T1000 (cell line): ENCODE results near the gene SIGLEC1.

Experiments
- DNase-seq: peaks from one replicate; lab custom pipeline; 2025; ENCODE audit warnings: mixed read lengths; lab: John Stamatoyannopoulos, UW

Gene SIGLEC1

DNA sequence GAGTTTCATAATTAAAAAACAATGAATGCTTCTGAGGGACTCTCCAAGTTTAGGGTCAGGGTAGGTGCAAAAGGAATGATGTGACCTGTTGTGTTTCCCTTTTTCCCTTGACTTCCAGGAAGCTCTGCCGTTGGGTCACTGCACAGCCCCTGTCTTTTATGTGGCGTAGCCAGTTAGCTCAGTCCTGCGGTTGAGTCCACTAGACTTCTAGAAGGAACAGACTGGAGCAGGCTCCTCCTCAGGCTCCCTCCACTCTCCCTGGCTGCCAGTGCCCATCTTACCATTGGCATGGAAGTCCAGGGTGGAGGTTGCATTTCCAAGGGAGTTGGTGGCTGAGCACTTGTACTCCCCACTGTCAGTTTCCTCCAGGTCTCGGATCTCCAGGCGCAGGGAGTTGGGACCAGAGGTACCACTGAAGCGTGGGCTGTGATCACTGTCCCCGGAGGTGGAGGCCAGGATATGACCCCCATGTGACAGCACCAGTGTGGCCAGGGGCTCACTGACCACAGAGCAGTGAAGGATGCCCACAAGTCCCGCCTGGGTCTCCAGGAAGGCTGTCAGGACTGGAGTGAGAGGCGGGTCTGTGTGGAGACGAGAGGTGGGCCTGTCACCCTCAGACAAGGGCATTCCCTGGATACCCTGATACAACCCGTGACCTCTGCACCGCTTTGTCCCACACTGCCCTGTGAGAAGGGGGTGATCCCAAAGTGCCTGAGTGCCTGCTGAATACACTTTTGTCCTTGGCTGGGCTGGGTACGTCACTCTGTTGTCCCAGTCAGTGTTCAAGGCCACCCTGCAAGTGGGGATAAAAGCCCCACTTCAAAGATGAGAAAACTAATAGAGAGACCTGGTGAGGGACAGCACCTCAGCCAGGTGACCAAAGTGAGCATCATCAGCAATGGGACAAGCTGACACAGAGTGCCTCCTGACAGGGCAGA lies 11.1 kb downstream of the SIGLEC1 start:
- DNase-seq = no peak

DNA sequence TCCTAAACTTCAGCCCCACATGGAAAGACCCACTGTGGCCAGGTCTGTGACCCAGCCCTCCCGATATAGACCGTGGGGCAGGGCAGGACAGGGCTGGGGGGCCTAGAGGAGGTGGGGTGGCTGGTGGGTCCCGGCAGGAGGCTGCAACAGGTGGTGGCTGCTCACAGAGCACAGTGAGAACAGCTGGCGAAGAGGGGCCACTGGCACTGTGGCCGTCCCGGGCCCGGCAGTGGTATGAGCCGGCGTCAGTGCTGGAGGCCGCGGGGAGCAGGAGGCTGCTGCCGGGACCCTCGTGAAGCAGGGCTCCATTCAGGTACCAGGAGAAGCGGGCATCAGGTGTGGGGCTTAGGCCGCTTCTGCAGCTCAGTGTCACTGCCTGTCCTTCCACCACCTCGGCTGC lies 13.4 kb downstream of the SIGLEC1 start:
- DNase-seq = no peak

DNA sequence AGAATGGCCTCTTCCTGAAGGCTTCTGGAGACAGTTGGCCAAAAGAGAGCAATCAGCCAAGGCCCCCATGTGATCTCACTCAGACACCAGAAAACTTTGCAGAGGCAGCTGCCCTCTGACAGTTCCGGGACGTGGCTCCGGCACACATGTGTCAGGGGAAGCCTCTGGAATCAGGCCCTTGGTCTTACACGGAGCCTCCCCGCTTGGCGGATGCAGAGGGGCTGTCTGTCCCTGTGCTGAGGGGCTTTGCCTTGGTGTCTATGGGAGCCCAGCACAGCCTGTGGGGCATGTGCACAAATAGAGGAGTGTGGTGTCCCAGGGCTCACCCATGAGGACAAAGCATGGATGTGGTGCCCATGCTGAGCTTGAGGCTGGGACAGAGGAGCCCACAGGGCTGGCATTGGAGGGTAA lies 13.8 kb downstream of the SIGLEC1 start:
- no peak for DNase-seq

GRCh38 chr20:3697588-3698305 lies 14.7 kb downstream of the SIGLEC1 start:
- no peak for DNase-seq

GRCh38 chr20:3696745-3697587 lies 15.4 kb downstream of the SIGLEC1 start:
- DNase-seq = no peak

- no peak for DNase-seq
These were observed 16.2 kb downstream of the SIGLEC1 start for GRCh38 chr20:3696200-3696599.

- DNase-seq = no peak
These were observed 17.5 kb downstream of the SIGLEC1 start for GRCh38 chr20:3694864-3695263.

GRCh38 chr20:3693376-3693775 lies 19.0 kb downstream of the SIGLEC1 start:
- DNase-seq = no peak

DNA sequence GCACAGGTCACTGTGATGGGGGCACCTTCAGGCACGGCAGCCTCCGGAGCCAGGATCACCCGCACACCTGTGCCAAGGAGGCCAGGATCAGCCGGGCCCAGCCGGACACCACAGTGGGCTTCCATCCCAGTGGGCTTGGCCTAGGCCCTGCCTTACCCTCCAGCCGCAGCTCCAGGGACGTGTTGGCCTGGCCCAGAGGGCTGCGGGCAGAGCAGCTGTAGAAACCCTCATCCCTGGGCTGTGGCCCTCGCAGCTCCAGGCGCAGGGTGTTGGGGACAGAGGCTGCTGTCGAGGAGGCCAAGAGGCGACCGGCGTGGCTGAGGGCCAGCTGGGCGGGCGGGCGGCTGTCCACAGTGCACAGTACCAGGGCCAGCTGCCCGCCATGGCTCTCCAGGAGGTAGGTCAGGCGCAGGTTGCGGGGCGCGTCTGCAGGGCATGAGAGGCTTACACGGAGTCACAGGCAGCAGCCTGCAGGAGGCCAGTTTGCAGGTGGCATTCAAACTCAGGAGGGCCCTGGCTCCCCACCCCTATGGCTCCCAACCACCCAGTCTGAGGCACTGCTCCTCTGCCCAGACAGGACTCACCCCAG lies 19.6 kb downstream of the SIGLEC1 start:
- no peak for DNase-seq

GRCh38 chr20:3691897-3692296 lies 20.5 kb downstream of the SIGLEC1 start:
- DNase-seq = no peak

GRCh38 chr20:3691306-3691705 lies 21.1 kb downstream of the SIGLEC1 start:
- no peak for DNase-seq

DNA sequence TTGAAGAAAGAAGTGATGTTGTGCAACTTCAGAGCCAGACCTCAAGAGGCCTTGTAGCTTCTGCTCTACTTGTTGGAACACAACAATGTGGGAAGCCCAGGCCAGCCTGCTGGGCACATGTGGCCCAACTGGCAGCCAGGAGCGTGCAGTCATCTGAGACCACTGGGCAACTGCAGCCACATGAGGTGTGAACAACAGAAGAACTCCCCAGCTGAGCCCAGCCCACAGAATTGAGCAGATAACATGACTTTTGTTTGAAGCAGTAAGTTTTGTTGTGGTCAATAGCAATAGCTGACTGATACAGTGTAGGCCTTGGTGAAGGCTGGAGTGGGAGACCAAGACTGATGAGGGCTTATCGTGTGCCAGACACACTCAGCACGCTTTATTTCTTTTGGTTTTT lies 22.0 kb downstream of the SIGLEC1 start:
- no peak for DNase-seq

DNA sequence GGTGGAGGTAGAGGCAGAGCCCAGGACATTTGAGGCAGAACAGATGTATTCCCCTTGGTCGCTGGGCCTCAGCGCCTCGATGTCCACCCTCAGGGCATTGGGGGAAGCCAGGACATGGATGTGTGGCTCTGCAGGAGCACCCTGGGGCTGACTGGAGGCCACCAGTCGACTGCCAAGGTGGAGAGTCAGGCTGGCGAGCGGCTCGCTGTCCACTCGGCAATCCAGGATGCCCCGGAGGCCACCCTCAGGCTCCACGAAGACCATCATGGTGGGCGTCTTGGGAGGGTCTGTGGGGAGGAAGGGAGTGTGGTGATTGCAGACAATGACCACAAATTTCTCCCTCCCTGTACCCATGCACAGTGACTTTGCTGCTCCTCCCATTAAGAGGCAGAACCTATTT lies 22.4 kb downstream of the SIGLEC1 start:
- DNase-seq = no peak

GRCh38 chr20:3687655-3688054 lies 24.7 kb downstream of the SIGLEC1 start:
- no peak for DNase-seq

DNA sequence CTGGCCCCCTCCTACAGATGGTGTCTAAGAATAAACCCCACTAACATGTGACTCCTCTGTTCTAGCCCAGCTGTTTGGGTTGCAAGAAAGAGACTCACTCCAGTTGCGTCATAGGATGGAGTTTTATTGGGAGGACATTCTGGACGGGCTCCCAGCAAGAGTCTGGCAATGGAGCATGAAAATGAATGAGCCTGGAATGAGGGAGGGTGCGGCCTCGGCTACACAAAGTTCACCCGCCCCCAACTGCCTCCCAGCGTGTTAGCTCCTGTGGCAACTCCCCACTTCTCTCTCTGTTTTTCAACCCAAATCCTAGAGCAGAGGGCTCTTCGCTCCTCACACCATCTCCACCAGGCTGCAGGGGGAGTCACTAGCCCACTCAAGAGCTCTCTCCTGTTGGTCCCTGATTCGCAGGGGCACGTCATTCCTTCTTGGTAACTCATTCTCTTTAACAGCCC lies 25.5 kb downstream of the SIGLEC1 start:
- DNase-seq = peak; percentile 42

GRCh38 chr20:3686421-3686820 lies 26.0 kb downstream of the SIGLEC1 start:
- no peak for DNase-seq

DNA sequence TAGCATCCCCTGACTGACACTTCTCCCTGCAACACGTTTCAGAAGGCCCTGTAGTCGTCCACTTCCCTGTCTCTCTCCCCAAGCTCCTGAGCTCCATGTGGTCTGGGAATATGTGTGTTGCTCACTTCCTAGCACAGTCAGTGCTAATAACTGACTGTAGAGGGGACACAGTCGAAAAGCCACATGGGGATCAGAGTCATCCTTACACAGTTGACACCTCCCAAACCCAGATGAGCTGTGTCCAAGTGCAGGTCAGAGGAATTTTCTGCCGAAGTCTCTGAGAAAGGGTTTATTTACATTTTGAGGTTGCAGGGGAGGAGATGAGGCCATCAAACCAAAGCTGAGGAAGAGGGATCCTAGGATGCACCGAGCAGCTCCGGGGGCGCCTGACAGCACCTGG lies 27.1 kb downstream of the SIGLEC1 start:
- DNase-seq = no peak

GRCh38 chr20:3681931-3682781 lies 30.2 kb downstream of the SIGLEC1 start, which contains the start of gene ADAM33:
Gene ADAM33, minus strand, starts transcription at chr20:3682010. Its CDS starts 6 bp downstream, at chr20:3682004.
- DNase-seq = no peak

- no peak for DNase-seq
These were observed 31.0 kb downstream of the SIGLEC1 start for GRCh38 chr20:3681352-3681930.

- DNase-seq = no peak
These were observed 31.6 kb downstream of the SIGLEC1 start for GRCh38 chr20:3680701-3681351.
